ENCODE measurements around the gene CYB5R2.

The CYB5R2 gene

GRCh38 chr11:7672960-7673723, at the start of gene CYB5R2:
TSS of gene CYB5R2 (minus strand) at chr11:7673500. CDS start at chr11:7672825, 675 bp downstream.
- no peak for DNase-seq (ENCODE audit: low read depth, low spot score)

DNA sequence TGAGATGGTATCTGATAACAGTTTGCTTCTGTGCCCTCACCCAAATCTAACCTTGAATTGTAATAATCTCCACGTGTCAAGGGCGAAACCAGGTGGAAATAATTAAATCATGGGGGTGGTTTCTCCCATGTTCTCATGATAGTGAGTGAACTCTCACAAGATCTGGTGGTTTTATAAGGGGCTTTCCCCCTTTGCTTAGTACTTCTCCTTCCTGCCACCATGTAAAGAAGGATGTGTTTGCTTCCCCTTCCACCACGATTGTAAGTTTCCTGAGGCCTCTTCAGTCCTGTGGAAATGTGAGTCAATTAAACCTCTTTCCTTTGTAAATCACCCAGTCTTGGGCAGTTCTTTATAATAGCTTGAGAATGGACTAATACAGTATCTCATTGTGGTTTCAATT, 41.5 kb upstream of the CYB5R2 start:
- DNase-seq (ENCODE audit: low read depth, low spot score), result no peak

- DNase-seq (ENCODE audit: low read depth, low spot score), result no peak
These were observed 33.1 kb upstream of the CYB5R2 start, which contains the start of gene OVCH2 for GRCh38 chr11:7706377-7706776. TSS of gene OVCH2 (minus strand) at chr11:7706477. CDS start at chr11:7706394, 83 bp downstream.

DNA sequence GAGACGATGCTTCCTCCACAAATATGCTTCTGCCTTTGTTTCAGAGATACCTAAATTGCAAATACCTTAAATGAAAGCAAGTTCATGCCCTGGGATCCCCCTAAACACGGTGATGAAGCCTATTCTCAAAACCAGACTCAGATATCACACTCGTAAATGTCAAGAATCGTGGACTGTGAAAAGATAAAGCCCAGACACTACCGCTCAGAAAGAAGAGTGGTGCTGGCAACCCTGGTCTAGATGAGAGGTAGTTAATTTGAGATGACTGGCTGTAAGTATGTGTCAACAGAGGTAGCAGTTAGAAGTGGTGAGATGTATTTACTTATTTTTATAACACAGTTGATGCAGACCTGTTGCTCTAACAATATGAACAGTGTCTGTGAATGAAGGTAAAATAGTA, 30.4 kb upstream of the CYB5R2 start:
- no peak for DNase-seq (ENCODE audit: low read depth, low spot score)

DNA sequence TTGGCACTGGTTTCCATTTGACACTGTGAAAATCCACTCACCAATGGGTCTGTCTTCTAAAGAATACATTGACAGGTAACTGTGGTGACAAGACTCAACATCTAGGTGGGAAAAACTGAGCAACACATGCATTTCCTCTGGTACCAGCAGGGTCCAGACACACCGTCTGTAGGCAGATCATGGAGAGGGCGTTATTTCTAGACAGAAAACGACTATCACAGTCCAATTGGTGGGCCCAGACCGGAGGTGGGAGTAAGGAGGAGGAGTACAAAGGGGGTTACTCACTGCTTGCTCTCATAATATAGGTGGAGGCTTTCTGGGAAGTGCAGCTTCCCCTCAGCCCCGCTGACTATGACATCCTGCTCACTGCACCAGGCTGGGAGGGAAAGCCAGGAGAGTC, 23.1 kb upstream of the CYB5R2 start:
- DNase-seq (ENCODE audit: low read depth, low spot score), result no peak

DNA sequence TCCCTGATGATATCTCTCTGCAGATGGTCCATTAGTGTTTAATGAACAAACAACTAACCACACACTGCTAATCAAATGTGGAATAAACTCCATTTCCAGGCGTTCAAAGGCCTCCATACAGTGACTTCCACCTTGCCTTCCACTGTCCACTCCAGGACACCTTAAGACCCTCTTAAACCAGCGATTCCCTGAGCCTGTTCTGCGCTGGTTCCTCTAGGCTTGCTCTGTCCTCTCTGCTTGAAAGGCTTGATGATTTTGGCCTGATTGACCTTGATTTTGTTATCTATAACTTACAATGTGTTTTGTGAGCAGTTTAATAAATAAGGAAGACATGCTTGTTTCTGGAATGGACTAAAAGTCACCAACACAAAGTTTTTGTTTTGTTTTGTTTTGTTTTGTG, 20.9 kb upstream of the CYB5R2 start:
- no peak for DNase-seq (ENCODE audit: low read depth, low spot score)

- no peak for DNase-seq (ENCODE audit: low read depth, low spot score)
These were observed 19.1 kb upstream of the CYB5R2 start for GRCh38 chr11:7692426-7692825.

- no peak for DNase-seq (ENCODE audit: low read depth, low spot score)
These were observed 18.6 kb upstream of the CYB5R2 start for GRCh38 chr11:7691759-7692350.

GRCh38 chr11:7690648-7691047, 17.3 kb upstream of the CYB5R2 start:
- no peak for DNase-seq (ENCODE audit: low read depth, low spot score)

- no peak for DNase-seq (ENCODE audit: low read depth, low spot score)
These were observed 15.9 kb upstream of the CYB5R2 start for GRCh38 chr11:7689239-7689638.

DNA sequence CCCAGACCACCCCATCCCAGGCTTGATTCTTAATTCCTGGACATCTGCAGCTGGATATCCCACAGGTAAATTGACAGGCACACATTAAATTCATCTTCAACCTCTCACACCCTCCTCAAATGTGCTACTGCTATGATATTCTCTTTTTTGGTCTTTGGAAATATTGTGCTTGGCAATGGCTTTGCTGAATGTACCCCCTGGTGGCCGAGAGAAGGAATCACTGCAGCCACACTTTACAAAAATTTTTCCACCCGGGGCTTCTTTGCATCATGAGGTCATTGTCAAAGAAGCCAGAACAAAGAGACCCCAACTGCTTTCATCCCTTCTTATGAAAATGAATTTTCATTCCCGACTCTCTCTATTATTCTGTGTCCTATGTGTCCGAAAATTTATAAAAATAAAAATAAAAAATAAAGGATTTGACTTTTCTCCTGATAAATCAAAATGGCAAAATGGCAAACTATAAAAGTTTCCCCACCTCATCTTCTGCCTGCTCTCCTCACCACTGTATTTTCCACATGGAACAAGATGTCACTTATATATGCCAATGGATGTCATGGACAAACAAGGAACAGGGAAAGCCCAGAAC, 15.0 kb upstream of the CYB5R2 start:
- no peak for DNase-seq (ENCODE audit: low read depth, low spot score)

DNA sequence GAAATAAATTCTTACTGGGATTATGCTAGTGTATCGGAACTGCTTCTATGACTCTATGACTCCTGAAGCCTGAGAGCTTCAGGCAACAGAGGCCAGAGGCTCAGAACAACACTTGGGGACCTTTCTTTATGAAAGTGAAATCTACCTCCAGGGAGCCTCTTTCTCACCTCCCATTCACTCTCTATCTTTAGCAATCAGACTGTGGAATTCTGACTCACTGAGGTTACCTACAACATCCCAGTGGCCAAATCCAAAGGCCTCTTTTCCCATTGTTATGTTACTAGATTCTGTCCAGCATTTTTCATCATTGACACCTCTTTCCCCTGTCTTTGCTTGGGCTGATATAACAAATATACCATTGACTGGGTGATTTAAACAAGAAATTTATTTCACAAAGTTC, 14.1 kb upstream of the CYB5R2 start:
- DNase-seq (ENCODE audit: low read depth, low spot score), result no peak

- no peak for DNase-seq (ENCODE audit: low read depth, low spot score)
These were observed 13.5 kb upstream of the CYB5R2 start for GRCh38 chr11:7686761-7687160.

GRCh38 chr11:7683571-7683970, 10.3 kb upstream of the CYB5R2 start:
- no peak for DNase-seq (ENCODE audit: low read depth, low spot score)

DNA sequence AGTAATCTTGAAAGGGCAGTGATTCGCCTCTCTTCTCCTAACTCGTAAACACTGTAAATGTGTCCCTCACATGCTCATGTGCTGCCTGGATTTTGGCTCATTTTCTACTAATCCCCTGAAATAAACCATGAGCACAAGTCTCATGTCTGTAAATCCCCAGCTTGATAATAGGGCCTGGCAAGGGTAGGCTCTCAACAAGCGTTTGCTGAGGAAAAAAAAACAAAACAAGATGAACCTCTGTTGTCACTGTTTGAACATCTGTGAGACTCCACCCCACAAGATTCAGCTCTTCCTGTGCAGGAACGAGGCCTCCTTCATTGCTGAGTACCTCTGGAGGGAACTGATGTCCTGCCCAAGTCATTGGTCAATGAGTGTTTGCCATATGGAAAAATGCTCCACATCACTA, 4.5 kb upstream of the CYB5R2 start:
- DNase-seq (ENCODE audit: low read depth, low spot score), result no peak

DNA sequence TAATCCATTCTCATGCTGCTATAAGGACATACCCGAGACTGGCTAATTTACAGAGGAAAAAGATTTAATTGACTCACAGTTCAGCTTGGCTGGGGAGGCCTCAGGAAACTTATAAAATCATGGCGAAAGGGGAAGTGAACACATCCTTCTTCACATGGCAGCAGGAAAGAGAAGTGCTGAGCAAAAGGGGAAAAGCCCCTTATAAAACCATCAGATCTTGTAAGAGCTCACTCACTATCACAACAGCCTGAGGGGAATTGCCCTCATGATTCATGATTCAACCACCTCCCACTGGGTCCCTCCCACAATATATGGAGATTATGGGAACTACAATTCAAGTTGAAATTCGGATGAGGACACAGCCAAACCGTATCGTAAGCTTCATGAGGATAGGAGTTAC, 3.8 kb upstream of the CYB5R2 start:
- no peak for DNase-seq (ENCODE audit: low read depth, low spot score)

DNA sequence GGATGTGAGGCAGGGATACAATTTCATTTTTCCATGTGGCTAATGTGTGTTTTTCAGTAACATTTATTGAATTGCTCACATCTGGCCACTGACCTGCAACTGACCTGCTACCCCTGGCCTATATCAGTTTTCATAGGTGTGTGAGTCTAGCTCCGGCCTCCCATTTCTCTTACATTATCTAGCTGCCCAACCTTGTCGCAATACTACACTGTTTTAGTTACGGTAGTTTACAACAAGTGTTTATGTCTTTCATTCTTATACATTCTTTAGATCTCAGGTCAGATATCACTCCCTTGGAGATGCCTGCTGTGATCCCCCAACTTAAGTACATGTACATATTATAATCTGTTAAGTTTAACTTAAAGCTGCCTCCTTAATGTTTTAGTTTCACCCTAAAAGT, 2.3 kb upstream of the CYB5R2 start:
- DNase-seq (ENCODE audit: low read depth, low spot score), result no peak

DNA sequence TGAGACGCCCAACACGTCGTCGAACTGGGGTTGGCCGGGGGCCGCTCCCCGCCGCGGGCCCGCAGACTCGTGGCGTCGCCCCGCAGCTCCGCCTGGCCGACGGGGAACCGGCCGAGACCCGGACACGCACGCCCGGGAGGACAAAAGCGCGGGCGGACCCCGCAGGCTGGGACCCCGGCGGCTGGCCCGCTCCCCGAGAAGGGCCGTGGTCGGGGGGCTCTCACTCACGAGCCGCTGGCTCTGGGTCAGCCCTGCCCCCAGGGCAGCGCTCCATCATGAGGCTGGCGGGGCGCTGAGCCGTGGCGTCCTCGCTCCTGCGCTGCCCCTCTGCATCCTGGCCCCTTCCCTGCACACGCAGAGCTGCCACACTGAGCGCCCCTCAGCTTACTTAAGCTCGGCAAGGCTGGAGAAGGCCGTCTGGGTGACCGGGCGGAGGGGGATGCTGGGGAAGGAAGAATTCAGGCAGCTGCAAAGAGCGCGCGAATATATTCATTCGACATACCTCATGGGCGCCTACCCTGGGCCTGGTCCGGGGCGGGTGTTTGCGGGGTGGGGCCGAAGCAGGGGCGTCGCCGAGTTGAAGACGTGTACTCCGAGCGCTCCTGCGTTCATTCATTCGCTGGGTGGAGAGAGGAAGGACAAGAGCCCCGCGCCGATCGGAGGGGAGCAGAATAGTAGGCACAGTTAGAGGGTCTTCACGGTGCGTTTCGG, 579 bp upstream of the CYB5R2 start:
- no peak for DNase-seq (ENCODE audit: low read depth, low spot score)

- no peak for DNase-seq (ENCODE audit: low read depth, low spot score)
These were observed 882 bp downstream of the CYB5R2 start for GRCh38 chr11:7672276-7672959.

DNA sequence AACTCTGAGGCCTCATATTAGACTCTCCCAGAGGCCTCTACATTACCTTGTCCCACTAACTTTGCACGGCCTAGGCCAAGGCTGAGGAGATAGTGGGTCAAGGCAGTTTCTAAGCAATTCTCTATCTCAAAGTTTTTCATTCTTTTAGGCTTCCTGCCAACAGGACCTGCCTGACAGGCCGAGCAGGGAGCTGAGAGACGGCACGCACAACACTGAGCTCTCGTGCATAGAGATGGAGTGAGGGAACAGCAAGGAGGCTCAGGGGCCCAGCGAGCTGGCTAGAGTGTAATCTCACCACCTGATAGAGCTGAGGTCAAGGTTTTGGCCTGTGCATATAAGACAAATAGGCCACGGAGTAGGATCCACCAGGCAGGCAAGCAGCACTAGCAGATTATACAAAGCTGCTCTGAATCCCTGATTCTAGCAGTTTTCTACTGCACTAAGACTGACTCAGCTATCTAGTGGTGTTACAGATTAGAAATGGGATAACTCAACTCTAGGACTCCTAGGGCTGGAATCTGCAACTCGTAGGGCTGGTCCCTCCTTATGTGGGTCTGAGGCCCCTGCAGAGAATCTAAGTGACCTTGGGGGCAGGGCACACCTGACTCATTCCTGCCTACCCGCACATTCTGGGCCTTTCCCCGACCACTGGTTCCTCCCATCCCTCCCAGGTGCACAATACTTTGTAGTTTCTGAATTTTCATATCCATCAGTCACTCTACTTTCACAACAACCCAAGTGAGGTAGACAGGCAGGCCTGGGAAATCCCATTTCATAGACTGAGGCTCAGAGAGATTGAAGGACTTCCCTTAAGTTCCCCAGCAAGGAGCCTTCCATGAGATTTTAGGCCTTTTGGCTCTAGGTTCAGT, 1.7 kb downstream of the CYB5R2 start:
- DNase-seq (ENCODE audit: low read depth, low spot score), result no peak

DNA sequence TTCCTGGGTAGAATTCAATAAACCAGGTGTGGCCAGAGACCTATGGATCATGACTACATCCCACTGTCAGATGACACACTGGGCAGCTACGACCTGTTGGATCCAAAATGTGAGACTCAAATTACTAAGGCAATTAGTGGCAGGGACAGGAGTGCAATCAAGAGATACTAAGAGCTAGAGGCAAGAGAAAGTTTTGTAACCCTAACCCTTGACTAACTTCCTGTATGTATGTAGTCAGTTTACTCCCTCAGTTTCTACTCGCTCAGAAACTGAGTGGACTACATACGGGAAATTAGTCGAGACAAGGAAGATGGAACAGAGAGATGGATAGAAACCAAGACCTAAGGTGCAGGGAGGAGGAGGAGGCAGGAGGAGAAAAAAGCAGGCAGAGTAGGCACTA, 2.7 kb downstream of the CYB5R2 start:
- DNase-seq (ENCODE audit: low read depth, low spot score), result no peak
